HepG2 (cell line): ENCODE measurements around the gene PPP4R2. TPM values are rescaled to one million over a fixed set of nuclear protein-coding genes. Genes with fewer than 3 reads are reported as not detected.
A peak's percentile ranks its signal among the peaks of the same experiment; 100 is the strongest.

ENCODE experiments used
- ATAC-seq: fragments of 200-7000 bp; cut with Tn5 transposase; 3 replicates; pipeline ENCODE4 v1.9.1; 2020; ENCODE audit warnings: mild to moderate bottlenecking, moderate library complexity
- BruUV-seq: library from RNA; stranded (reverse); fragments of 400-500 nt; replicated peaks from 2 replicates; lab custom pipeline; 2021; lab: Mats Ljungman, UMichigan
- CTCF ChIA-PET: fragments of 300-600 bp; formaldehyde crosslinking; extraction: SDS; loops from one replicate; lab custom pipeline; 2021; ENCODE audit warnings: low total read pairs, inconsistent platforms, low intra/inter-chr PET ratio; lab: Yijun Ruan, JAX
- POLR2A ChIA-PET: fragments of 350-600 bp; sonication (Branson Sonifier 250); formaldehyde crosslinking; loops from one replicate; lab custom pipeline; 2020; ENCODE audit warnings: antibody characterized with exemption, inconsistent platforms; lab: Yijun Ruan, JAX
- DNase-seq: peaks from one replicate; pipeline ENCODE4 v3.0.0-alpha.2; 2015; ENCODE audit warnings: low spot score
- FAIRE-seq: peaks from 3 replicates; lab custom pipeline; 2011; peaks lifted over from hg19 to GRCh38; lab: Jason Lieb, UNC
- H2AFZ ChIP-seq: one replicate; pipeline ENCODE4 v1.6.1; 2011; ENCODE audit warnings: low read length, inconsistent platforms
- H3K27ac ChIP-seq: fragments of 300-600 bp; 3 replicates; pipeline ENCODE4 v1.8.0; 2011; ENCODE audit warnings: mixed run types, mild to moderate bottlenecking, mixed read lengths, low read length, inconsistent platforms; ENCODE audit not compliant: insufficient read depth; ENCODE audit errors: extremely low read length
- H3K27me3 ChIP-seq, 2 experiments: fragments of 200-600 bp in 1 of 2; 2 replicates in 1 of 2; 3 replicates in 1 of 2; pipeline versions ENCODE4 v1.6.0 to v1.8.0; 2011; ENCODE audit warnings: low read length in 2 of 2, mild to moderate bottlenecking in 2 of 2, moderate library complexity in 2 of 2, inconsistent platforms in 1 of 2; ENCODE audit not compliant: insufficient read depth in 2 of 2, control insufficient read depth in 1 of 2
- H3K36me3 ChIP-seq, 2 experiments: fragments of 200-600 bp in 1 of 2; replicated peaks in 1 of 2; 2 replicates in 1 of 2; 3 replicates in 1 of 2; pipeline versions ENCODE4 v1.5.1 to v1.8.0; 2011; ENCODE audit warnings: low read length in 2 of 2, inconsistent platforms in 1 of 2; ENCODE audit not compliant: insufficient read depth in 2 of 2, control insufficient read depth in 1 of 2
- H3K4me1 ChIP-seq: 2 replicates; pipeline ENCODE4 v1.5.1; 2012; ENCODE audit warnings: low read length, inconsistent platforms; ENCODE audit not compliant: insufficient read depth
- H3K4me2 ChIP-seq: 2 replicates; pipeline ENCODE4 v1.6.0; 2011; ENCODE audit warnings: low read depth, low read length, inconsistent platforms
- H3K4me3 ChIP-seq, 3 experiments: fragments of 200-600 bp in 1 of 3; sonication (generic), shearing (Covaris generic) in 1 of 3; replicated peaks in 1 of 3; 2 replicates each; pipeline ENCODE4 v1.5.1; 2011 to 2016; ENCODE audit warnings: low read length in 3 of 3, inconsistent platforms in 2 of 3, low read depth in 2 of 3, mild to moderate bottlenecking in 2 of 3, control low read depth in 1 of 3, mixed read lengths in 1 of 3; ENCODE audit not compliant: insufficient read depth in 1 of 3
- H3K79me2 ChIP-seq: one replicate; pipeline ENCODE4 v1.6.1; 2011; ENCODE audit warnings: low read length, inconsistent platforms; ENCODE audit not compliant: insufficient read depth
- H3K9ac ChIP-seq: 2 replicates; pipeline ENCODE4 v1.6.0; 2011; ENCODE audit warnings: mild to moderate bottlenecking, low read depth, low read length, inconsistent platforms; ENCODE audit not compliant: insufficient read depth
- H3K9me3 ChIP-seq: 2 replicates; pipeline ENCODE4 v1.5.1; 2012; ENCODE audit warnings: mild to moderate bottlenecking, low read length
- H4K20me1 ChIP-seq: 2 replicates; pipeline ENCODE4 v1.6.0; 2011; ENCODE audit warnings: inconsistent platforms, mild to moderate bottlenecking, low read length, moderate library complexity; ENCODE audit not compliant: insufficient read depth
- DMTF1 ChIP-seq: sonication (generic); formaldehyde crosslinking; IDR thresholded peaks from 2 replicates; pipeline ENCODE4 v1.4.0; 2020; ENCODE audit warnings: mild to moderate bottlenecking, missing genetic modification reagents
- ETV5 ChIP-seq: IDR thresholded peaks from 2 replicates; pipeline ENCODE4 v1.6.1; 2018; ENCODE audit warnings: missing biosample characterization, missing genetic modification reagents, inconsistent platforms, borderline replicate concordance
- GATAD2A ChIP-seq: IDR thresholded peaks from 2 replicates; pipeline ENCODE4 v1.6.1; 2016
- NR2F1 ChIP-seq, 2 experiments: fragments of 450-650 bp in 1 of 2; formaldehyde crosslinking in 1 of 2; IDR thresholded peaks; 2 replicates each; pipeline versions ENCODE4 v1.5.0 to v1.6.1; 2016 to 2020; ENCODE audit warnings: mild to moderate bottlenecking in 1 of 2, missing compliant biosample characterization in 1 of 2, missing genetic modification reagents in 1 of 2, moderate library complexity in 1 of 2
- RBM22 ChIP-seq: fragments of 200-400 bp; formaldehyde crosslinking; optimal IDR thresholded peaks from 2 replicates; pipeline ENCODE3; 2017; ENCODE audit warnings: mild to moderate bottlenecking, low read length, moderate library complexity
- ZNF275 ChIP-seq: sonication (generic); formaldehyde crosslinking; IDR thresholded peaks from 2 replicates; pipeline ENCODE4 v1.8.0; 2022; ENCODE audit warnings: missing genetic modification reagents, mild to moderate bottlenecking, inconsistent platforms, borderline replicate concordance
- ZNF614 ChIP-seq: IDR thresholded peaks from 2 replicates; pipeline ENCODE4 v1.6.1; 2018; ENCODE audit warnings: missing biosample characterization, missing genetic modification reagents, inconsistent platforms, borderline replicate concordance
- ZNF780A ChIP-seq: sonication (generic); formaldehyde crosslinking; IDR thresholded peaks from 2 replicates; pipeline ENCODE4 v1.8.0; 2022; ENCODE audit warnings: mild to moderate bottlenecking, missing genetic modification reagents, moderate library complexity
- WGBS: methylation state at CpG from one replicate; pipeline ENCODE4 v1.1.6; 2017; ENCODE audit warnings: low lambda C conversion rate; 5-methylcytosine and 5-hydroxymethylcytosine counted together
- in situ Hi-C: cut with HindIII; loops from 2 replicates; pipeline ENCODE4 v1.10.0; 2017; ENCODE audit warnings: low pct_unique_long_range_greater_than_20kb; ENCODE audit not compliant: extremely low pct_ligation_motif_present
- intact Hi-C: fragments of 100-400 bp; cut with micrococcal nuclease; formaldehyde crosslinking; loops from one replicate; pipeline ENCODE4 v1.10.0; 2022; ENCODE audit not compliant: unreplicated experiment
- polyA plus RNA-seq, 8 experiments: library from polyadenylated mRNA; depleted of rRNA in 3 of 8; stranded (reverse) in 7 of 8; unstranded in 1 of 8; fragments of >200 nt; fragmentation: Illumina TruSeq in 4 of 8; extraction: Trizol in 4 of 8; gene quantifications; 2 replicates each; pipeline versions ENCODE4 v1.2.1 to v1.2.3, GENCODE V29; 2011 to 2016; ENCODE audit warnings: low read depth in 4 of 8, missing spikeins in 1 of 8, mixed read lengths in 1 of 8; ENCODE audit not compliant: insufficient read depth in 1 of 8
- total RNA-seq, 5 experiments: library from RNA; depleted of rRNA; stranded (reverse); fragments of >200 nt; fragmentation: Illumina TruSeq; extraction: Trizol; gene quantifications; 2 replicates each; pipeline ENCODE4 v1.2.3, GENCODE V29; 2016; ENCODE audit warnings: low read depth in 1 of 5

PPP4R2 gene
- total and polyA plus RNA-seq, 2 of the 13 experiments (the other 11 are each of a cell fraction or from before 2014, with no cell fraction given), result 22.3 to 161 TPM

GRCh38 chr3:73009008-73009407 lies 12.4 kb downstream of the PPP4R2 start:
- BruUV-seq, result no TSS peak
- peaks cover 98% of the 10 kb centered on the region for H4K20me1 ChIP-seq
- FAIRE-seq, result no peak
- intact Hi-C loops, result no loop called here
- H3K4me2 ChIP-seq, result no peak overlapping the region
- POLR2A ChIA-PET, result no interaction called here
- TF ChIP-seq NR2F1 (CRISPR knock-in tag; IDR thresholded peaks at IDR 0.05), result no peak
- no peak for TF ChIP-seq ZNF780A
- TF ChIP-seq DMTF1 (CRISPR knock-in tag), result no peak
- peak; percentile 68 for TF ChIP-seq RBM22
- no peak for TF ChIP-seq GATAD2A (CRISPR knock-in tag)
- no peak for TF ChIP-seq ETV5 (CRISPR knock-in tag)
- TF ChIP-seq ZNF614 (CRISPR knock-in tag), result no peak
- TF ChIP-seq ZNF275 (CRISPR knock-in tag), result no peak
- TF ChIP-seq, all 625 proteins: peak for 1
- no peak for DNase-seq
- peaks cover 100% of the 10 kb centered on the region for H3K79me2 ChIP-seq
- no peak overlapping the region for H3K27ac ChIP-seq
- no peak overlapping the region for H2AFZ ChIP-seq
- 86% methylated on average over 4 of the region's 4 CpGs for WGBS
- peaks cover 8 to 36% of the 10 kb centered on the region in 2 experiments for H3K36me3 ChIP-seq
- no peak overlapping the region for H3K4me3 ChIP-seq
- peaks cover 79% of the 10 kb centered on the region for H3K4me1 ChIP-seq
- ATAC-seq, result peak; percentile 37
- no peaks in the 10 kb centered on the region for H3K27me3 ChIP-seq
- CTCF ChIA-PET, result no interaction called here
- in situ Hi-C loops, result loop anchor here (5.0 kb wide), 1 partner anchor 48 kb away; no protein-coding TSS in a partner anchor
- H3K9me3 ChIP-seq, result no peaks in the 10 kb centered on the region
- H3K9ac ChIP-seq, result no peak overlapping the region
